Hepatocyte (in vitro differentiated cells): ENCODE measurements around the gene B3GNT4.

Experiments used
- CTCF ChIP-seq: fragments of 200-600 bp; sonication (generic); IDR thresholded peaks from 2 replicates; pipeline ENCODE4 v1.5.1; 2016; ENCODE audit warnings: antibody characterized with exemption, mild to moderate bottlenecking; ENCODE audit not compliant: poor library complexity
- EZH2 ChIP-seq: fragments of 200-600 bp; sonication (generic); IDR thresholded peaks from 2 replicates; pipeline ENCODE4 v1.6.1; 2016; ENCODE audit warnings: antibody characterized with exemption, mild to moderate bottlenecking, borderline replicate concordance
- EZH2phosphoT487 ChIP-seq: fragments of 200-600 bp; sonication (generic); IDR thresholded peaks from one replicate; pipeline ENCODE4 v1.6.1; 2018; ENCODE audit warnings: antibody characterized with exemption, mild to moderate bottlenecking, low read depth, moderate library complexity; ENCODE audit not compliant: unreplicated experiment, severe bottlenecking

DNA sequence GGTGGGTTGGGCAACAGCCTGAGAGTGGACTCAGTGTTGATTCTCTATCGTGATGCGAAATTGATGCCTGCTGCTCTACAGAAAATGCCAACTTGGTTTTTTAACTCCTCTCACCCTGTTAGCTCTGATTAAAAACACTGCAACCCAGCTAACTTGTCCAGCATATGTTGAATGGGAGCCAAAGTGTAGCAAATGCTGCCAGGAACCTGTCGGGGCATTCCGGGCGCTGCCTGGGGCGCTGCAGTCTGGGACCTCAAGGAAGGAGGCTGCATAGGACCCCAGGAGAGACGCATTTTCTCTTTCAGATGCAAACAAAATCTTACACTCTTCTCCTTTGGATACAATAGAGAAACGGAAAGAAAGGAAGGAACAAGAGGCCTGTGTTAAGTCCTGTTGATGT is 3.9 kb downstream of the B3GNT4 start:
- TF ChIP-seq CTCF (no peak), EZH2 (no peak), EZH2phosphoT487 (no peak)
